HepG2 (cell line): Measurements from ENCODE around the gene PHF21B.

Experiments used
- BORCS8-MEF2B ChIP-seq: sonication (generic); formaldehyde crosslinking; IDR thresholded peaks from 2 replicates; pipeline ENCODE4 v1.8.0; 2022; ENCODE audit warnings: mild to moderate bottlenecking, missing genetic modification reagents
- CC2D1A ChIP-seq: sonication (generic); formaldehyde crosslinking; IDR thresholded peaks from 2 replicates; pipeline ENCODE4 v1.8.1; 2023; ENCODE audit warnings: mild to moderate bottlenecking, missing genetic modification reagents
- EP300 ChIP-seq, 3 experiments: sonication (generic) in 1 of 3; formaldehyde crosslinking in 1 of 3; IDR thresholded peaks; 2 replicates each; pipeline versions ENCODE4 v1.5.1 to v1.6.1; 2011 to 2020; ENCODE audit warnings: low read depth in 2 of 3, low read length in 2 of 3, borderline replicate concordance in 1 of 3, improper control_type of control experiment in 1 of 3, mild to moderate bottlenecking in 1 of 3, missing genetic modification reagents in 1 of 3, moderate library complexity in 1 of 3
- IRF9 ChIP-seq: sonication (generic); formaldehyde crosslinking; IDR thresholded peaks from 2 replicates; pipeline ENCODE4 v1.8.0; 2022; ENCODE audit warnings: missing genetic modification reagents, mild to moderate bottlenecking, borderline replicate concordance
- MAFK ChIP-seq, 2 experiments: IDR thresholded peaks in 1 of 2; conservative IDR thresholded peaks in 1 of 2; 2 replicates each; pipeline ENCODE4 v1.6.1; 2011; ENCODE audit warnings: improper control_type of control experiment in 2 of 2, low read length in 2 of 2
- PREB ChIP-seq: sonication (generic); formaldehyde crosslinking; IDR thresholded peaks from 2 replicates; pipeline ENCODE4 v1.4.0; 2020; ENCODE audit warnings: missing genetic modification reagents
- SMAD3 ChIP-seq: sonication (generic); formaldehyde crosslinking; IDR thresholded peaks from 2 replicates; pipeline ENCODE4 v1.4.0; 2020; ENCODE audit warnings: missing genetic modification reagents
- SRF ChIP-seq: IDR thresholded peaks from 2 replicates; pipeline ENCODE4 v1.6.1; 2011; ENCODE audit warnings: mild to moderate bottlenecking, low read depth, low read length, moderate library complexity
- TEAD2 ChIP-seq: sonication (generic); formaldehyde crosslinking; IDR thresholded peaks from 2 replicates; pipeline ENCODE4 v1.9.0; 2021; ENCODE audit warnings: missing genetic modification reagents
- YY1 ChIP-seq: IDR thresholded peaks from 2 replicates; pipeline ENCODE4 v1.6.1; 2011; ENCODE audit warnings: low read length, low read depth, moderate library complexity, mild to moderate bottlenecking; ENCODE audit not compliant: insufficient read depth, insufficient replicate concordance
- ZNF747 ChIP-seq: sonication (generic); formaldehyde crosslinking; IDR thresholded peaks from 2 replicates; pipeline ENCODE4 v1.8.1; 2023; ENCODE audit warnings: missing genetic modification reagents, mild to moderate bottlenecking, borderline replicate concordance
- TF ChIP-seq, protein P1 (sequence below): sonication (generic); formaldehyde crosslinking; IDR thresholded peaks from 2 replicates; pipeline ENCODE4 v1.4.0; 2020; ENCODE audit warnings: missing genetic modification reagents, mild to moderate bottlenecking, borderline replicate concordance
- TF ChIP-seq, protein P2 (sequence below): sonication (generic); formaldehyde crosslinking; IDR thresholded peaks from 2 replicates; pipeline ENCODE4 v1.5.0; 2020; ENCODE audit warnings: missing genetic modification reagents
- TF ChIP-seq, protein P3 (sequence below): sonication (generic); formaldehyde crosslinking; IDR thresholded peaks from 2 replicates; pipeline ENCODE4 v1.5.0; 2020; ENCODE audit warnings: mild to moderate bottlenecking, missing genetic modification reagents, moderate library complexity

- no peak for TF ChIP-seq CC2D1A (CRISPR knock-in tag)
- no peak for TF ChIP-seq SRF
- no peak for TF ChIP-seq YY1
- TF ChIP-seq IRF9 (CRISPR knock-in tag), result no peak
- no peak for TF ChIP-seq SMAD3
- TF ChIP-seq, protein P1, sequence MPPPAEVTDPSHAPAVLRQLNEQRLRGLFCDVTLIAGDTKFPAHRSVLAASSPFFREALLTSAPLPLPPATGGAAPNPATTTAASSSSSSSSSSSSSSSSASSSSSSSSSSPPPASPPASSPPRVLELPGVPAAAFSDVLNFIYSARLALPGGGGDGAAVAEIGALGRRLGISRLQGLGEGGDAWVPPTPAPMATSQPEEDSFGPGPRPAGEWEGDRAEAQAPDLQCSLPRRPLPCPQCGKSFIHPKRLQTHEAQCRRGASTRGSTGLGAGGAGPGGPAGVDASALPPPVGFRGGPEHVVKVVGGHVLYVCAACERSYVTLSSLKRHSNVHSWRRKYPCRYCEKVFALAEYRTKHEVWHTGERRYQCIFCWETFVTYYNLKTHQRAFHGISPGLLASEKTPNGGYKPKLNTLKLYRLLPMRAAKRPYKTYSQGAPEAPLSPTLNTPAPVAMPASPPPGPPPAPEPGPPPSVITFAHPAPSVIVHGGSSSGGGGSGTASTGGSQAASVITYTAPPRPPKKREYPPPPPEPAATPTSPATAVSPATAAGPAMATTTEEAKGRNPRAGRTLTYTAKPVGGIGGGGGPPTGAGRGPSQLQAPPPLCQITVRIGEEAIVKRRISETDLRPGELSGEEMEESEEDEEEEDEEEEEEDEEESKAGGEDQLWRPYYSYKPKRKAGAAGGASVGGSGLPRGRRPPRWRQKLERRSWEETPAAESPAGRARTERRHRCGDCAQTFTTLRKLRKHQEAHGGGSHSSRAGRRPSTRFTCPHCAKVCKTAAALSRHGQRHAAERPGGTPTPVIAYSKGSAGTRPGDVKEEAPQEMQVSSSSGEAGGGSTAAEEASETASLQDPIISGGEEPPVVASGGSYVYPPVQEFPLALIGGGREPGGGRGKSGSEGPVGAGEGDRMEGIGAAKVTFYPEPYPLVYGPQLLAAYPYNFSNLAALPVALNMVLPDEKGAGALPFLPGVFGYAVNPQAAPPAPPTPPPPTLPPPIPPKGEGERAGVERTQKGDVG (CRISPR knock-in tag), result no peak
- TF ChIP-seq ZNF747, result no peak
- no peak for TF ChIP-seq EP300 (IDR thresholded peaks at IDR 0.05; ENCODE audit: low read depth in 2 of 2, low read length in 2 of 2)
- no peak for TF ChIP-seq EP300 (CRISPR knock-in tag; IDR thresholded peaks at IDR 0.05; ENCODE audit: borderline replicate concordance)
- no peak for TF ChIP-seq TEAD2 (CRISPR knock-in tag)
- TF ChIP-seq, protein P2, sequence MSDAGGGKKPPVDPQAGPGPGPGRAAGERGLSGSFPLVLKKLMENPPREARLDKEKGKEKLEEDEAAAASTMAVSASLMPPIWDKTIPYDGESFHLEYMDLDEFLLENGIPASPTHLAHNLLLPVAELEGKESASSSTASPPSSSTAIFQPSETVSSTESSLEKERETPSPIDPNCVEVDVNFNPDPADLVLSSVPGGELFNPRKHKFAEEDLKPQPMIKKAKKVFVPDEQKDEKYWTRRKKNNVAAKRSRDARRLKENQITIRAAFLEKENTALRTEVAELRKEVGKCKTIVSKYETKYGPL (CRISPR knock-in tag), result no peak
- TF ChIP-seq PREB, result no peak
- no peak for TF ChIP-seq MAFK (conservative IDR thresholded peaks at IDR 0.05 in 1 of 2, IDR thresholded peaks at IDR 0.05 in 1 of 2; ENCODE audit: low read length in 2 of 2)
- TF ChIP-seq, protein P3, sequence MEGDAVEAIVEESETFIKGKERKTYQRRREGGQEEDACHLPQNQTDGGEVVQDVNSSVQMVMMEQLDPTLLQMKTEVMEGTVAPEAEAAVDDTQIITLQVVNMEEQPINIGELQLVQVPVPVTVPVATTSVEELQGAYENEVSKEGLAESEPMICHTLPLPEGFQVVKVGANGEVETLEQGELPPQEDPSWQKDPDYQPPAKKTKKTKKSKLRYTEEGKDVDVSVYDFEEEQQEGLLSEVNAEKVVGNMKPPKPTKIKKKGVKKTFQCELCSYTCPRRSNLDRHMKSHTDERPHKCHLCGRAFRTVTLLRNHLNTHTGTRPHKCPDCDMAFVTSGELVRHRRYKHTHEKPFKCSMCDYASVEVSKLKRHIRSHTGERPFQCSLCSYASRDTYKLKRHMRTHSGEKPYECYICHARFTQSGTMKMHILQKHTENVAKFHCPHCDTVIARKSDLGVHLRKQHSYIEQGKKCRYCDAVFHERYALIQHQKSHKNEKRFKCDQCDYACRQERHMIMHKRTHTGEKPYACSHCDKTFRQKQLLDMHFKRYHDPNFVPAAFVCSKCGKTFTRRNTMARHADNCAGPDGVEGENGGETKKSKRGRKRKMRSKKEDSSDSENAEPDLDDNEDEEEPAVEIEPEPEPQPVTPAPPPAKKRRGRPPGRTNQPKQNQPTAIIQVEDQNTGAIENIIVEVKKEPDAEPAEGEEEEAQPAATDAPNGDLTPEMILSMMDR (CRISPR knock-in tag), result no peak
- no peak for TF ChIP-seq BORCS8-MEF2B (CRISPR knock-in tag)
Measured at GRCh38 chr22:44845191-44845590, 164.6 kb downstream of the PHF21B start.
